Activated T-cell treated with anti-CD3 and anti-CD28 coated beads for 4 hours (primary cell): Measurements from ENCODE around the gene MSN.
"Not testable (repeated sequence)": the region's sequence is repeated elsewhere in the genome, so short reads cannot be mapped to it uniquely, and the experiment has no call there.

ENCODE experiments used
- DNase-seq: peaks from one replicate; pipeline ENCODE4 v3.0.0-alpha.2; 2020

The MSN gene

DNA sequence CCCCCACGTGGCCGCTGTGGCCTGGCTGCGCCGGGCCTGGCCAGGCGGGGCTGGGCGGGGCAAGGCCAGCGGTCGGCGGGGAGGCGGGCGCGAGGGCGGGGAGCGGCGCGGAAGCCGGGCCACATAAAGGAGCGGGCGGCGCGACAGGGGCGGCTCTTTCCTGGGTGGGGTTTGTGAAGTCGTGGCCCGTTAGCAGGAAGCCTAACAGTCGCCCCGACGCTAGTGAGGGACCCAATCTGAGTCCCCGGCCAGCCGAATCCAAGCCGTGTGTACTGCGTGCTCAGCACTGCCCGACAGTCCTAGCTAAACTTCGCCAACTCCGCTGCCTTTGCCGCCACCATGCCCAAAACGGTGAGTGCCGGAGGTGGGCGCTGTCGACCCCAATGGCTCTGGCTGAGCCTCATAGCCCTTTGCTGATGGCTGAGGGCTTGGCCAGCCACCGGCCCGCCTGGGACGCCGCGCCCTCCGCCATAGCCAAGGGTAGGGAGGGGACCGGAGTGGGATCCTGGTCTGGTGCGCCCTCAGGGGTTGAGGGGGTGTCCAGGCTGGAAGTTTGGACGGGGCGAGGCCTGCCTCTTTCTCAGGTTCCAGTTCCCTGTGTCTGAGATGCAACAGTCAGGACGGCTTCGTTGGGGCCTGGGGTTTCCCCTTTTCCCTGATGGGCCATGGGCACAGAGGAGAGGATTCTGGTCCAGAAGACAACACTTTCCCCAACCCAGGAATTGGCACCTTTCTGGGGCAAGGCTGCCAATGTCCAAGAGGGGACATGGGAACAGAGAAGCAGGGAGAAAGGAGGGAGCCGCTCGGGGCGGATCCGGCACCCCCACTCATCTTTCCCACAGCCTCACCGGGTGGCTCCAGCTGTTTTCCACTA lies at the start of gene MSN:
MSN (plus strand) TSS at position 152 of the 874 bp plus-strand sequence; CDS start at position 340, 188 bp downstream.
- DNase-seq, result peak; percentile 63

DNA sequence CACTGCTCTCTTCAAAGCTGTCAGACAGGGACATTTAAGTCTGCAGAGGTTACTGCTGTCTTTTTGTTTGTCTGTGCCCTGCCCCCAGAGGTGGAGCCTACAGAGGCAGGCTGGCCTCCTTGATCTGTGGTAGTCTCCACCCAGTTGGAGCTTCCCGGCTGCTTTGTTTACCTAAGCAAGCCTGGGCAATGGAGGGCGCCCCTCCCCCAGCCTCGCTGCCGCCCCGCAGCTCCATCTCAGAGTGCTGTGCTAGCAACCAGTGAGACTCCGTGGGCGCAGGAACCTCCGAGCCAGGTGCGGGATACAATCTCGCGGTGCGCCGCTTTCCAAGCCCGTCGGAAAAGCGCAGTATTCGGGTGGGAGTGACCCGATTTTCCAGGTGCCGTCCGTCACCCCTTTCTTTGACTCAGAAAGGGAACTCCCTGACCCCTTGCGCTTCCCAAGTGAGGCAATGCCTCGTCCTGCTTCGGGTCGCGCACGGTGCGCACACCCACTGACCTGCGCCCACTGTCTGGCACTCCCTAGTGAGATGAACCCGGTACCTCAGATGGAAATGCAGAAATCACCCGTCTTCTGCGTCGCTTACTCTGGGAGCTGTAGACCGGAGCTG lies 47.3 kb upstream of the MSN start:
- not testable (repeated sequence) for DNase-seq

DNA sequence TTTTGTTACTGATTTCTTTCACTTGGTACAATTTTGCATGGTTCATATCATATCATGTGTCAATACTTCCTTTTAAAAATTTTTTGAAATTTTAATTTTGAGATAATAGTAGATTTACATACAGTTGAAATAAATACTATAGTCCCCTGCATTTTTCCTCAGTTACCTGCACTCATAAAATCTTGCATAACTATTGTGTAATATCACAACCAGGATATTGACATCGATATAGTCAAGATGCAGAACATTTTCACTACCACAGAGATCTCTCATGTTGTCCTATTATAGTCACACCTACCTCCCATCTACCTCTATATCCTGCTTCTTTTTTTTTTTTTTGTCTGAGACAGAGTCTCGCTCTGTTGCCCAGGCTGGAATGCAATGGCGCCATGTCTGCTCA lies 36.7 kb upstream of the MSN start:
- DNase-seq, result no peak

DNA sequence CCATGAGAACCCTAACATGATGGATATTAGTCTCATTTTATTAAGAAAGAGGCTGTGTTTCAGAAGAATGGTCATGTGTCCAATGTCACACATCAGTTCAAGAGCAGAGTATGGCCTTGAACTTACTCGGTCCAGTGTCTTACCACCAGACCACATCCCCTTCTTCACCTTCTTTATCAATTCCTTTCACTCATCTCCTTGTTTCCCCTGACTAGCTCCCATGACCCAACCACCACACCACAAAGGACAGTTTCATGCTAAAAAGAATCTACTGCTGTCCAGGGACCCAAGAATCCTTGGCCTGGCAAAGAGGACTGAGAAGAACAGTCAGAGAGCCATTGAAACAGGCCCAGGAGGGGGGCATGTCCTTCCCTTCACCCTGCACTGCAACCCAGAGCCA lies 33.6 kb upstream of the MSN start:
- DNase-seq, result no peak

DNA sequence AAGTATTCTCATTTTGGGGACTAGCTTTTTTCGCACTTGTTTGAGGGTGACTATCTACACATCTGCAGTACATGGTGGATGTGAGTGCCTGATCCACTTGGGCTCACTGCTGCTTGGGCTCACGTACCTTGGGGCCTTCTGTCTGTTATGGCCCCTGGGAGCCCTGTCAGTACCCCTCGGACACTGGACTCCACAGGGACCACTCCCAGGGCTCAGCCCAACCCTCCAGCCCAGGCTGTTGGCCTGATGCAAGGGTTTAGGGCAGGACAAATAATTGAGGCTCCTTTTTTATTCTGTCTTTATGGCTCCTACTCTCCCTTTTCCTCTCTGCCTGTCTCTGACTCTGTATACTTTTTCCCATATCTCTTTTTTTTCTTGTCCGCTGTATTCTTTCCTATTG lies 32.7 kb upstream of the MSN start:
- DNase-seq, result no peak

DNA sequence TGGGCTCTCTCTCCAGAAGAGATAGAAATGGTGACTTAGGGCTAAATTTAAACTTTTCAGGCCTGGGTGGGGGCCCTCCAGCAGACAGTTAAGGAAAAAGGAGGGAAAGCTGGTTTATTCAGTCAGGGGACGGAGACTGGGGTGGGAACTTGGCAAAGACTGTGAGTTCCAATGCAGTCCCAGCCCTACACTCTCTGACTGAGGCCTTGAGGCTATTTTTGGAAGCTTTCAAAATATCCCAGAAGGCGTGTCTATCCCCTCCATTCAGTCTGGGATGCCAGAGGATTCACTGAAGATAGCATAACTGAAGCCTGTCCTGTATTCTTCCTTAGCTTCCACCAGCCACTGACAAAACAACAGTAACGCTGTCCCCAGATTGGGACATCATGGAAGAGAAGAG lies 32.1 kb upstream of the MSN start:
- DNase-seq, result no peak

DNA sequence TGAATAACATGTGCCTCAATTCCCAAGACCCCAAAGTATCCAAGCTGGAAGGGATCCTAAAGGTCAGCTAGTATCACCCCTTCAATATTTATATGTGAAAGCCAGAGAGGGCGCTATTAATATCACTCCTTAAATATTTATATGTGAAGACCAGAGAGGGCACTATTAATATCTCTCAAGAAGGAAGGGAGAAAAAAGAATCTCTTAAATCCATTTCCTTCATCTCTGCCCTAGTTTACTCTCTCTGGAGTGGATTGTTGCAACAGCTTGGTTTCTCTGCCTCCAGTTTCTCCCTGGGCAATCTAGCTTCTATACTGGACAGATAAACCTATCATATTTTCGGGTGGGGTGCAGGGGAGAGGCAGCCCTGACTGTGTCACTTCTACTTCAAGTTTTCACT lies 31.6 kb upstream of the MSN start:
- DNase-seq, result no peak

DNA sequence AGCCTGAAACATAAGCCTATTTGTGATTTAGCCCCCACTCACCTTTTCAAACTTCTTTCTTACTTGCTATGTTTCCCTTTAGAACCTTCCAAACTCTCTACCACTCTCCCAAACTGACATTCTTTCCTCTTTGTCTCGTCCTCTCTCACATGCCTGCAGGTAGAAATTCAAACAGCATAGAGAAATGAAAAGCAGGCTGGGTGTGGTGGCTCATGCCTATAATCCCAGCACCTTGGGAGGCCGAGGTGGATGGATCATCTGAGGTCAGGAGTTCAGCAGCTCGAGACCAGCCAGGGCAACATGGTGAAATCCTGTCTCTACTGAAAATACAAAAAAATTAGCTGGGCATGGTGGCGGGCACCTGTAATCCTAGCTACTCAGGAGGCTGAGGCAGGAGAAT lies 31.2 kb upstream of the MSN start:
- not testable (repeated sequence) for DNase-seq

DNA sequence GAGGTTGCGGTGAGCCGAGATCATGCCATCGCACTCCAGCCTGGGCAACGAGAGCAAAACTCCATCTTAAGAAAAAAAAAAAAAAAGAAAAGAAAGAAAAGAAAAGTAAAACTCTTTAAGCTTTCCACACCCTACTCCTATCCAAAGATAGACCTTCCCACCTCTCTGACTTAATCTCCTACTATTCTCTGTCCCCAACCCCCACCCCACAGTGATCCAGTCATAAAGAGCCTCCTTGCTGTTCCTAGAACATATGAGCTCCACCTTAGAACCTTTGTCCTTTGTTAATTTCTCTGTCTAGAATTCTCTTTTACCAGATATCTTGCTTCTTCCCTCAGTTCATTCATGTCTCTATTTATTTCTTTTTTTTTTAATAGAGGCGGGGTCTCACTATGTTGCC lies 30.1 kb upstream of the MSN start:
- DNase-seq, result no peak

DNA sequence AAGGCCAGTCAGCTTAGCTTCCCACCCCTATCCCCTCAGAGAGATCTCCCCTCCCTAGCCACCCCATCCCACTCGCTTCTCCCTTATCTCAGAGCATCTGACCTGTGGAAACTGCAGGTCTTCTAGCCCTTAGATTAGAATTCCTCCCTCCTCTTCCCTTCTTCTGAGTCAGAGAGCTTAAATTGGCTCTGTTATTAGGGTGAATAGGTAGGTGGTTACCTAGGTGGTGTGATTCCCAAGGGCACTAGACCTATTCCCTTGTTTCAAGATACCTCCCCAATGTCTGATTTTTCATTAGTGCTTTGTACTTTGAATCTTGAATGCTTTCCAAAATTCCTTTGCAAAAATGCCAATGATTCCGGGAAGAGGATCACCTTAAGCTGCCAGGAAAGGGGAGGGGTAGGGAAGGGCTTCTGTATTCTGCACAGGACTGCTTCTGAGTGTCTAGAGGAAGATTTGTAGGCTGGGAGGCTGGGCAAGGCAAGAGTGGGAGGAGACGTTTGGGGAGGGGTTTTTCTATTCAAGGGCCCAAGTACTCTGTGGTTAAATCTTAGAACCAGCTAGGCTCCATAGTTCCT lies 24.5 kb upstream of the MSN start:
- no peak for DNase-seq

DNA sequence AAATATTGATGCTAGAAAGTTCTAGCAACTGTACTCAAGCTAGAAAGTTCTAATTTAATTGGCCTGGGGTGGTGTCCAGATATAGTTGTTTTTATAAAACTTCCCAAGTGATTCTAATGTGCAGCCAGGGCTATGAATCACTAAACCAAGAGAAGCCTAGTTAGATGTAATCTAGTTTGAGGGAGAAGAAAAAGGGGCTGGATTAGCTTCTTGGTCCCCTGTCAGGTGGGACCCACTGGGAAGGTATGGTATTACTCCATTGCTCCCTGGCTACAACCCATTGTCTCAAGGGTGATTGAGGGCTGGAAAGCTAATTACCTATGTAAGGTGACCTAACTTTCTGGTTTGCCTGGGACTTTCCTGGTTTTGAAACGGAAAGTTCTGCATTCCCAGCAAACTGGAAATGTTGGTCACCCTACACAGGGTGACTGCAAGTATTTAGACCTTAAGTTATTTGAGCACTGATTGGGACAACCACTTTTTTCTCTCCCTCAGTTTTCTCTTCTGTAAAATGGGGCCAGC lies 23.9 kb upstream of the MSN start:
- DNase-seq, result no peak

DNA sequence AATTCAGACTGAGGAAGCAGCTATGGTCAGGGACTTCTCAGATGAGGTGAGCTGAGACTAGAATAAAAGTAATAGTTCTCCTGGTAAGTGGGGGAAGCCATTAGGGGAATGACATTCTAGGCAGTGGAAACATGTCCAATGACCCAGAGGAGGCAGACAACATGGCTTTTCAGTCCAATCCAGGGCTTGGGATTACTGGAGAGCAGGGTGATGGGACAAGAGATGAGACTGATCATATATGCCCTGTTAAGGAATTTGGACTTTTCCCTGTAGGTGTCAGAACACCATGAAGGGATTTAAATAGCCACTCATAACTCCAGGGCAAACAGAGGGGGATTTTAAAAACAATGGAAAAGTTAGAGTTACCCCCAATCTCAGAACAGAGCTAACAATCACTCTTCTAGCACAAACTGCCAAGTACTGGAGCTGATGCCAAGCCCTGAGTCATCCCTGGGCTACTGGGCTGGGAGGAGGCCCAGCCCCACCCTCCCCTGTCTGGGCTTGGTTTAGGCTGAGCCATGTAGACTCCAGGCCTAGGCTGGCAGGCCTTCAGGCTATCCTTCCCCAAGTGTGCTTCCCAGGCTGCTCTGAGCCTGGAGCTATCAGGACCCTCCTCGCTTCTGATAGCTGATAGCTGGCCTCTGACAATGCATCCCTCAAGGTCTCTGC lies 22.7 kb upstream of the MSN start:
- no peak for DNase-seq

DNA sequence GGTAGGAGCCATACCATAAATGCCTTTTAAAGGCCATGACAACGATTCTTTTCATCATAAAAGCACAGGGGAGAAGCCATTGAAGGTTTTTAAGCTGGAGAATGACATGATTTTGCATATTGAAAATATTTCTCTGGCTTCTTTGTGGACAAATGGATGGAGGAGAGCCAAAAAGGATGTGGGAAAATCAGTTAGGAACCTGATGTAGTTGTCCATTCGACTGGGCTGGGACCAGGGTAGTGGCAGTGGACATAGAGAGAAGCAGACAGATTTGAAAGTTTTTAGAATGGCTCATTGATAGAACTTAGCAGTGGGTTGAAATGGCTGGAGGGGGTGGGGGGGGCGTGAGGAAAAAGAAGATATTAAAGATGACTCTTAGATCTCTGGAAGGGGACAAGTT lies 19.7 kb upstream of the MSN start:
- DNase-seq, result no peak

DNA sequence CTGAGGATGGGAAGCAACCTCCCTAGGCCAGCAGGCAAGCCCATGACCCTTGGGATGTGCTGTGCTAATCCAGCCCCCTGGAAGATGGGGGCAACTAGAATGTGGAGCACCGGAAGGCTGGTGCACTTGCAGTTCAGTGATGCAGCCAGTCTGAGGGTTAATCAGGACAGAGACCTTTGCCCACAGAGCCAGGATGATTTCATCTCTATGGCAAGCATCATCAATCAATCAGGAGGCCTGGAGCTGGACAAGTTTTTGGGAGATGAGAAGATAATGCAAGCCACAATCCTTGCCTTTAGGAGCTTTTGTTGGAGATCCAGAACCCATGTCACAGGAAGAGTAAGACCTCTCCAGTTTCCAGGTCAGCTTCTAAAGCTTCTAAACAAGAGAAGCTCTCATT lies 15.4 kb upstream of the MSN start:
- DNase-seq, result no peak

DNA sequence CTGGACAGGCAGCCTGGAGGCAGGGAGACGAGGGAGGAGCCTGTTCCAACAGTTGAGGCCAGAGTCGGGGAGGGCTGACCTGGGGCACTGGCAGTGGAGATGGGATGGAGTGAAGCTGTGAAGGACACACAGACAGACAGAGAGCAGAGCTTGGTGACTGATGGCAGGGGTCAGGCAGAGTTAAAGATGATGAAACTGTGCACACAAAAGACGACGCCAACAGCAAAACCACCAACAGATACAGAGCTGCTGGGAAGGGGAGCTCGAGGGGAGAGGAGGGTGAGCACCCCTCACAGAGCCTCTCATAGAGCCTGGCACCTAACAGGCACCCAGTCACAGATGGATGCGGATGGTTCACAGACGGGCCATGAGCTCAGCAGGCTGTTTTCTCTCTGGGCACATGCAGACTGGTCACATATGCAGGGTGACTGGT lies 10.4 kb upstream of the MSN start:
- not testable (repeated sequence) for DNase-seq

DNA sequence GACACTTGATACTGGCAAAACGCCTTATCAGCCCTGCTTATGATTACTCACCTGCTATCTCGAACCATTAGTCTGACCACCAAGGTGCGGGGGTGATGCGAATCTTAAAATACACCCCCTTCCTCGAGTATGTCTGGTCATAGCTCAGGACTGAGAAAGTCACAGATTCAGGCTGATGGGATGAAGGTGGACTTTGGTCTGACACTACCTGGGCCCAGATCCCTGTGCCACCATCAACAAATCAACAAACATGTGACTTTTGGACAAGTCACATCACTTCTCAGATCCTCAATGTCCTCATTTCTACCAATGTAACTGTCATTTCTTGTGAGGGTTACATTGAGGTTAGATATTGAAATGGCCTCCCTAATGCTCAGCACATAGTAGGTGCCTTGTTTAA lies 9.8 kb upstream of the MSN start:
- DNase-seq, result no peak

DNA sequence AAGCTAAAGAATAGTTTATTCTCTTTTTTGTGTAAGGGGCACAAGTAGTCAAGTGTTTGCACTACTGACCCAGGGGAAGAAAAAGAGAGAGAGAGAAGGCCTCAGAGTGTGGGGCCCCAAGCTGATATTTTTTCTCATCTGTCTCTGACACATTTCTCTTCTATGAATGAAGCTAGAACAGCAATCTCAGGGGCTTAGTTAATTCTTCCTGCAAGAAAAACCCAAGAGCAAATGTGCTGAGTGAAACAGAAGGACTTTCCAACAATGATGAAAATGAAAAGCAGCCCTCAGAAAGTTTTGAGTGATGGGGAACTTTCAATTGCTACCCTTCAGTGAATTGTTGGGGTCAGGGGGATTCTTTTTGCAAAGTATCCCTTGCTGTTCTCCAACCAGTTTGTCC lies 9.2 kb upstream of the MSN start:
- no peak for DNase-seq

DNA sequence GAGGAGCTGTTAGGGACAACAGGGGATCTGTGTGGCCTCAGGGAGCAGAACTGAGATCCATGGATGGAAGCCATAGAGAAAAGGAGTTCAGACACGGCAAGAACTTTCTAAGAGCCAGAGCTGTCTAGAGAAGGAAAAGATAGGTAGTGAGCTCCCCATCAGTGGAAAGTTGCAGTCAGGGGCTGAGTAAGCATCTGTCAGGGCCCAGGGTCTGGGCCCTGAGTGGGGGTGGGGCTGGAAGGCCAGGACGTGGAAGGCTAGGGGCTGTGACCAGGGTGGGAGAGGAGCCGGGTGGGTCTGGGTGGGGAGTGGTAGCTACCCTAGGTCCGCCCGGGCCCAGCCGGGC lies 324 bp upstream of the MSN start:
- DNase-seq, result no peak

DNA sequence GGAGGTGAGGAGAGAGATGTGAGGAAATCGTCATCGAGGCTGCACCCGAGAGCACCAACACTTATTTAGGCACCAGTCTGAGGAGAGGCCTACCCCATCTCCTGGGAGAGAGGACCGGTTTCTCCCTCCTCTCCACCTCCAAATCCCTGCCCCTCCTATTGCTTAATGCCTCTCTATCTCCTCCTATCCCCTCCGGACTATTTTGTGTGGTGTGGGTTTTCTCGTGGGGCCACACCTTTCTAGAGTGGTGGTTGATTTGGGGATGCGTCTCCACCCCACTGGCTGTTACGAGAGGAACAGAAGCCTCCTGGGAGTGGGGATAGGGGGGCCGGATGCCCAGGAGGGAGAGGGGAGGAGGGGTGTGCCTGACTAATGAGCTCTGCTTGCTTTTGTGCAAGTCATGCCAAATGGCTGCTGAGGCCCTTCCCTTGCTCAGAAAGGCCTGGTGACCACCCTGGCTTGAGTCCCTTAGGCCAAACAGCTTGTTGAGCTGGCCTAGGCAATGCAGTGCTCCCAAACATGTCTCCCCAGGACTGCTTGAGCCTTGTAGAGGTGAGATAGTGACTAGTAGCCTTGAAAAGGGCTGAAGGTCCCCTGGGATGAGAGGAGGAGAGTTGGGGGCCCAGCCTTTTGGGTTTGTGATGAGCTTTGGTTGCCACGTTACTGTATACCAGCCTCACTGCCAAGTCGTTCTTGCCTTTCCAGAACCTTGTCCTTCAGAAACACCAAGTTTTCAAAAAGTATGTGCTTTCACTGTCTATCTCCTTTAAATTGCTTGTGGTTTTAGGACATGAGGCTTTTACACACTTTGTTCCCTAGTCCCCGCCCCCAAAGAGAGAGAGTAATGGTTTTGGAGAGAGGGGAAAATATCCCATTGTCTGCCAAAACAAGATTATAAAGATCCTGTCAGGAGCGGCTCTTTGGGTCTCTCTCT lies 1.2 kb downstream of the MSN start:
- peak; percentile 27 for DNase-seq

DNA sequence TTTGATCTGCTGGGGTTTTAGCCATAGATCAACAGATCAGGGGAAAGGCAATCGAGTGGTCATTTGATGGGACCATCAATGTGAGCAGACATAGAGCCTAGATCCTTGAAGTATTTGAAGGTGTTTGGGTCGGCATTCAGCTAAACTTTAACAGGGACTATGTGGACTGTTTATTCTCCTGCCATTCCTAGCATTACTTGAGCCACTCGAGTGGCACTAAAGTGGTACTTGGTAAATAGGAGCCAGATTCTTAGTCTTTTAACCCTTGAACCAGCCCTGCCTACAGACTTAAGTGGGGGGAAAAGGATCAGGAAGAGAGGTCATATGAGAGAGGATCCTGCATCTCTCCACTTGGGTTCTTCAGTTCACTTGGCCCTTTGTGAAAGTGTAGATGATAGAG lies 3.8 kb downstream of the MSN start:
- no peak for DNase-seq

DNA sequence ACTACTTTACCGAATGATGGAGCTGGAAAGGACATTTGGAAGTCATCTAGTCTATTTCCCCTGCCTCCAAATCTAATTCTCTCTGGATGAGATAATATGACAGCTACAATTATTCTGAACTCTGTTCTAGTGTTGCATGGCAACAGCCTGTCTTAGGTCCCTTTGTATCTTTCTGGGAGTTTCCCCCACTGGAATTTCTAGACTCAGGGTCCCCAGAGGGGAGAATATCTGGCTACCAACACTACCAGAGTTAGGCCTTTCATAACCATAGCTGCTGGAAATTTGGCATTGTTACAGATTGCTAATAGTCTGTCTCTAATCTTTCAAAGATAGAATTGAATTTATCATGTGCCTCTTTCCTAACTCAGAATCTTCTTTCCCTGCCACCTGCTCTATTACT lies 4.5 kb downstream of the MSN start:
- DNase-seq, result no peak

DNA sequence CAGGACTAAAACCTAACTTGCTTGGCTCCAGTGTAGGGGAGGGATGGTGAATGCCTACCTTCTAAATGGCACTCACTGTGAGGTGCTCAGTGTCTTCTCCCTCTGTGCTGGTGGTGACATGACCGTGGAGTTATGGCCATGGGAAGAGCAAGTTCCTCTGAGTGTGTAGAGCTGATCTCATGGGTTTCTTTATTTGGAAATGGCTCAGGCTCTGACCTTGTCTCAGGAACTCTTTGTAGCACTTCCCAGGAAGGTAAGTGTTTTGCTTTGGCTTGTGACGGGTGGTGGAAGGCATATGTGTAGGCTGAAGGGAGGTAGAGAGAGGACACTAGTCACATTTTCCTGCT lies 6.4 kb downstream of the MSN start:
- no peak for DNase-seq
